Mammary epithelial cell (primary cell): ENCODE measurements around the gene ATG4C.

ENCODE experiments used
- CTCF ChIP-seq, 2 donors: IDR thresholded peaks in 1 of 2; conservative IDR thresholded peaks in 1 of 2; 2 replicates each; pipeline ENCODE4 v1.5.1; 2011 to 2012; ENCODE audit warnings: inconsistent platforms in 2 of 2, low read length in 2 of 2, mild to moderate bottlenecking in 2 of 2, control low read depth in 1 of 2, low read depth in 1 of 2; ENCODE audit not compliant: insufficient read depth in 1 of 2; ENCODE audit errors: extremely low read depth in 1 of 2
- EZH2 ChIP-seq: IDR thresholded peaks from 2 replicates; pipeline ENCODE4 v1.6.1; 2012; ENCODE audit warnings: low read length, inconsistent platforms, borderline replicate concordance

- TF ChIP-seq CTCF (conservative IDR thresholded peaks at IDR 0.05 in 1 of 2, IDR thresholded peaks at IDR 0.05 in 1 of 2; ENCODE audit: extremely low read depth in 1 of 2, insufficient read depth in 1 of 2, low read depth in 1 of 2, low read length in 2 of 2) (no peak), EZH2 (no peak)
Observed at GRCh38 chr1:62897788-62898187, 113.9 kb downstream of the ATG4C start.
